Measurements from ENCODE around the gene AGO3. TPM values are rescaled to one million over a fixed set of nuclear protein-coding genes. Genes with fewer than 3 reads are reported as not detected.
"Not testable (repeated sequence)": the region's sequence is repeated elsewhere in the genome, so short reads cannot be mapped to it uniquely, and the experiment has no call there.

The AGO3 gene
- total and polyA plus RNA-seq, 4 experiments from 2014 or later, result 11.2 to 47.3 (median 29.5) TPM

DNA sequence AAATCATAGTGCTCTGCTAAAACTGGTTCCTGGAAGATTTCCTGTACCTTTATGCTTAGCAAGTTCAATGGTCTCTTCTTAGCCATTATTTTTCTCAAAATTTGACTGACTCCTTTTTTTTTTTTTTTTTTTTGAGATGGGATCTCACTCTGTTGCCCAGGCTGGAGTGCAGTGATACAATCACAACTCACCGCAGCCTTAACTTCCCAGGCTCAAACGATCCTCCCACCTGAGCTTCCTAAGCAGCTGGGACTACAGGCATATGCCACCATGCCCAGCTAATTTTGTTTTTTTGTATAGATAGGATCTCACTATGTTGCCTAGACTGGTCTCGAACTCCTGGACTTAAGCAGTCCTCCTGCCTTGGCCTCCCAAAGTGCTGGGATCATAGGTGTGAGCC is 93.1 kb downstream of the AGO3 start:
- H3K9me3 Mint-ChIP-seq; H3K27ac ChIP-seq (ENCODE audit: low read depth, low read length); H3K9me3 ChIP-seq (ENCODE audit: control insufficient read depth in 1 of 2, low read length in 2 of 2); H3K4me1 ChIP-seq (ENCODE audit: insufficient read depth, low read length); DNase-seq; H3K27me3 Mint-ChIP-seq; POLR2A ChIA-PET (ENCODE audit: partially characterized antibody); H3K4me1 Mint-ChIP-seq; H3K4me3 Mint-ChIP-seq; H3K27me3 ChIP-seq (ENCODE audit: insufficient read depth, low read length); H3K4me3 ChIP-seq (ENCODE audit: low read length in 2 of 2); CTCF ChIA-PET (ENCODE audit: partially characterized antibody); intact Hi-C loops (cut with micrococcal nuclease): not testable (repeated sequence)
- peaks cover 18% of the 10 kb centered on the region for H3K36me3 ChIP-seq (ENCODE audit: insufficient read depth, low read length)
- peaks cover 36 to 47% of the 10 kb centered on the region in 2 donors for H3K36me3 Mint-ChIP-seq
- H3K27ac Mint-ChIP-seq, result peak overlapping the region in 2 of 7 donors; percentile 81 to 88

DNA sequence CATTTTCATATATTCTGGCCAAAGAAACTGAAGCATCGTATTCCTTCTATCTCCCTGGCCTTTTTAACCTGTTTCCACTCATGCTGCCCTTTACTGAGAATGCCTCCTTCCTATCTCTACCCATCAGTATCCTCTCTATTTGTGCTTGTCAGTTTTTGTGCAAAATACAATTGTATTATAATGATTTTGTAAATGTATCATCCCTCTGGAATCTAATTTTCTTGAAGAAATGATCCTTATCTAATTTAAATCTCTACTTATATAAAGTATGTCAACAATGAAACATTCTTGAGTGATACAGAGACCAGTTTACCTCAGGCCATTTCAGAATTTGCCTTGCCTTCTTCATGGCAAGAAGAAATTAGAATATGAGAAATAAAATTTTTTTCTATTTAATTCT is 93.9 kb downstream of the AGO3 start:
- Mint-ChIP-seq H3K4me1 (no peaks in the 10 kb centered on the region), H3K27ac (peak overlapping the region in 2 of 7 donors; percentile 1 to 50), H3K27me3 (no peaks in the 10 kb centered on the region), H3K9me3 (peaks cover 0 to 4% (median 0%) of the 10 kb centered on the region in 8 donors), H3K4me3 (no peak overlapping the region), H3K36me3 (peaks cover 34 to 38% of the 10 kb centered on the region in 2 donors)
- intact Hi-C loops (cut with micrococcal nuclease), result no loop called here
- Histone ChIP-seq H3K27me3 (ENCODE audit: insufficient read depth, low read length) (no peaks in the 10 kb centered on the region), H3K27ac (ENCODE audit: low read depth, low read length) (no peak overlapping the region), H3K4me3 (ENCODE audit: low read length in 2 of 2) (no peak overlapping the region), H3K4me1 (ENCODE audit: insufficient read depth, low read length) (no peaks in the 10 kb centered on the region), H3K36me3 (ENCODE audit: insufficient read depth, low read length) (peaks cover 12% of the 10 kb centered on the region), H3K9me3 (ENCODE audit: control insufficient read depth in 1 of 2, low read length in 2 of 2) (no peaks in the 10 kb centered on the region)
- ChIA-PET CTCF (ENCODE audit: partially characterized antibody) (no interaction called here), POLR2A (ENCODE audit: partially characterized antibody) (no interaction called here)
- no peak for DNase-seq

DNA sequence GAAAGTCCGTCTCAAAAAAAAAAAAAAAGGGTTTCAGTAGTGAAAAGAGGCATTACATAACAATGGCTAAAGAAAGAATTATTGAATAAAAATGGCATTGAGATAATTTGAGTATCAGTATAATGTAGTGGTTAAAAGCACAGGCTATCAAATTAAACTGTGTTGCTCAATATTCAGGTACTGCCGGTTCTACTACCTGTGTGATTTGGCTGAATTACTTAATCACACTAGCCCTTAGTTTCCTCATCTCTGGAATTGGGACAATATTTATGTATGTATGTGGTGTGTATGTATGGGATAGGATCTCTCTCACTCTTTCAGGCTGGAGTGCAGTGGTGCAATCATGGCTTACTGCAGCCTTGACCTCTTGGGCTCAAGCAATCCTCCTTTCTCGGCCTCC is 96.9 kb downstream of the AGO3 start:
- no peak overlapping the region for H3K4me3 ChIP-seq (ENCODE audit: low read length in 2 of 2)
- H3K27ac Mint-ChIP-seq, result no peak overlapping the region

DNA sequence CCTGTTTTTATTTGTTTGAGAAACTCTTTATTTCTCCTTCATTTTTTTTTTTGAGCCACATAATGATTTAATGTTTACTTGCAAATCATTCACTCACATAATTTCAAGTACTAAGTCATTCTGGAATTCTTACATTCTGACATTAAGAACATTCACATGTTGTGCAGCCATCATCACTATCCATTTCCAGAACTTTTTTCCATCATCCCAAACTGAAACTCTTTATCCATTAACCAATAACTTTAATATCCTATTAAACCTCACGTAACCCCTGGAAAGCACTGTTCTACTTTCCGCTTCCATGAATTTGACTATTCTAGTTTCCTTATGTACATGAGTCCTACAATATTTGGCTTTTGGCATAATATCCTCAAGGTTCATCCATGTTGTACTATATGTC is 100.5 kb downstream of the AGO3 start:
- Mint-ChIP-seq H3K4me3 (no peak overlapping the region), H3K9me3 (peaks cover 0 to 4% (median 0%) of the 10 kb centered on the region in 8 donors), H3K4me1 (peaks cover 0 to 4% (median under 1%) of the 10 kb centered on the region in 4 donors), H3K27me3 (no peaks in the 10 kb centered on the region), H3K36me3 (peaks cover 51 to 54% of the 10 kb centered on the region in 2 donors), H3K27ac (peak overlapping the region in 2 of 7 donors; percentile 19 to 88)
- DNase-seq, result no peak
- Histone ChIP-seq H3K9me3 (ENCODE audit: control insufficient read depth in 1 of 2, low read length in 2 of 2) (no peaks in the 10 kb centered on the region), H3K27ac (ENCODE audit: low read depth, low read length) (no peak overlapping the region), H3K4me1 (ENCODE audit: insufficient read depth, low read length) (no peaks in the 10 kb centered on the region), H3K4me3 (ENCODE audit: low read length in 2 of 2) (no peak overlapping the region), H3K36me3 (ENCODE audit: insufficient read depth, low read length) (peaks cover 19% of the 10 kb centered on the region), H3K27me3 (ENCODE audit: insufficient read depth, low read length) (no peaks in the 10 kb centered on the region)
- ChIA-PET POLR2A (ENCODE audit: partially characterized antibody) (no interaction called here), CTCF (ENCODE audit: partially characterized antibody) (no interaction called here)
- intact Hi-C loops (cut with micrococcal nuclease), result no loop called here

More for the DNA sequence above, 96.9 kb downstream of the AGO3 start:
- peaks cover 0 to 4% (median 0%) of the 10 kb centered on the region in 8 donors for H3K9me3 Mint-ChIP-seq
- H3K27ac ChIP-seq (ENCODE audit: low read depth, low read length), result no peak overlapping the region
- no peaks in the 10 kb centered on the region for H3K27me3 Mint-ChIP-seq
- no peak for DNase-seq
- H3K9me3 ChIP-seq (ENCODE audit: control insufficient read depth in 1 of 2, low read length in 2 of 2), result no peaks in the 10 kb centered on the region
- peaks cover 45 to 50% of the 10 kb centered on the region in 2 donors for H3K36me3 Mint-ChIP-seq
- ChIA-PET POLR2A (ENCODE audit: partially characterized antibody) (no interaction called here), CTCF (ENCODE audit: partially characterized antibody) (no interaction called here)
- intact Hi-C loops (cut with micrococcal nuclease), result no loop called here
- H3K4me3 Mint-ChIP-seq, result no peak overlapping the region
- H3K36me3 ChIP-seq (ENCODE audit: insufficient read depth, low read length), result peaks cover 16% of the 10 kb centered on the region
- peaks cover 0 to 4% (median 0%) of the 10 kb centered on the region in 4 donors for H3K4me1 Mint-ChIP-seq
- H3K4me1 ChIP-seq (ENCODE audit: insufficient read depth, low read length), result no peaks in the 10 kb centered on the region
- no peaks in the 10 kb centered on the region for H3K27me3 ChIP-seq (ENCODE audit: insufficient read depth, low read length)

DNA sequence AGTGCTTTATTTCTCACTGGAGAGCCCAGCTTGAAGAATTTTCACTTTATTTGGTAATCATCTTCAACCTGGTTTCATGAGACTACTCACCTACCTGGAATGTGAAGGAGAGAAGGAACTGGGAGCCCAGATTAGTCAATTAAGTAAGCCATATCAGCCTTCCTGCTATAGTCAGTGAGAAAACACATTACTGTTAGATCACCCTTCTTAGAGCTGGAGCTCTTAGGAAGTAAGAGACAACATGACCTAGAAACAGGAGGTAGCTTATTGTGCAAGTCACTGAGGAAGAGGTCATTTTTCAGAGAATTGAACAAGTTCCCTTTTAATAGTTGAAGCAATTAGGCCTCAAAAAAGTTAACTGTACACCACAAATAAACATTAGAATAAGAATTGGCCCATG is 103.8 kb downstream of the AGO3 start:
- Histone ChIP-seq H3K36me3 (ENCODE audit: insufficient read depth, low read length) (peaks cover 11% of the 10 kb centered on the region), H3K4me3 (ENCODE audit: low read length in 2 of 2) (no peak overlapping the region), H3K9me3 (ENCODE audit: control insufficient read depth in 1 of 2, low read length in 2 of 2) (no peaks in the 10 kb centered on the region), H3K27me3 (ENCODE audit: insufficient read depth, low read length) (no peaks in the 10 kb centered on the region), H3K4me1 (ENCODE audit: insufficient read depth, low read length) (no peaks in the 10 kb centered on the region), H3K27ac (ENCODE audit: low read depth, low read length) (no peak overlapping the region)
- Mint-ChIP-seq H3K4me3 (no peak overlapping the region), H3K4me1 (peaks cover 0 to 4% (median under 1%) of the 10 kb centered on the region in 4 donors), H3K27me3 (no peaks in the 10 kb centered on the region), H3K9me3 (no peaks in the 10 kb centered on the region), H3K36me3 (peaks cover 43 to 52% of the 10 kb centered on the region in 2 donors), H3K27ac (peak overlapping the region in 2 of 7 donors; percentile 32 to 42)
- intact Hi-C loops (cut with micrococcal nuclease), result no loop called here
- CTCF ChIA-PET (ENCODE audit: partially characterized antibody), result no interaction called here
- DNase-seq, result no peak
- POLR2A ChIA-PET (ENCODE audit: partially characterized antibody), result no interaction called here

DNA sequence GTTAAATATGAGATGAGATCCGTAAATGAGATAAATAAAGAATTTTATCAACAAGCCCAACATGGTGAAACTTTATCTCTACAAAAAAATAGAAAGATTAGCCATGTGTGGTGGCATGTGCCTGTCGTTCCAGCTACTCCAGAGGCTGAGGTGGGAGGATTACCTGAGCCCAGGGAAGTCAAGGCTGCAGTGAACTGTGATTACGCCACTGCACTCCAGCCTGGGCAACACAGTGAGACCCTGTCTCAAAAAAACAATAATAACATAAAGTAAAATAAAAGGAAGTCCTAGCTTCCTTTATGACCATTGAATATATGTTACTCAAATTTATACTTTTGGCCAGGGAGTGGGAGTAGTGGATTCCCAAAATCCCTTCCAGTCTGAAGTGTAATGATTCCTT is 104.2 kb downstream of the AGO3 start:
- no peaks in the 10 kb centered on the region for H3K27me3 ChIP-seq (ENCODE audit: insufficient read depth, low read length)
- no peak overlapping the region for H3K4me3 ChIP-seq (ENCODE audit: low read length in 2 of 2)
- H3K27ac Mint-ChIP-seq, result no peak overlapping the region
- H3K9me3 ChIP-seq (ENCODE audit: control insufficient read depth in 1 of 2, low read length in 2 of 2), result no peaks in the 10 kb centered on the region
- no peaks in the 10 kb centered on the region for H3K9me3 Mint-ChIP-seq
- H3K27ac ChIP-seq (ENCODE audit: low read depth, low read length), result no peak overlapping the region
- H3K36me3 Mint-ChIP-seq, result peaks cover 43 to 57% of the 10 kb centered on the region in 2 donors
- POLR2A ChIA-PET (ENCODE audit: partially characterized antibody), result no interaction called here
- H3K4me1 ChIP-seq (ENCODE audit: insufficient read depth, low read length), result no peaks in the 10 kb centered on the region
- peaks cover 0 to 4% (median under 1%) of the 10 kb centered on the region in 4 donors for H3K4me1 Mint-ChIP-seq
- H3K36me3 ChIP-seq (ENCODE audit: insufficient read depth, low read length), result peaks cover 11% of the 10 kb centered on the region
- intact Hi-C loops (cut with micrococcal nuclease), result no loop called here
- H3K4me3 Mint-ChIP-seq, result no peak overlapping the region
- DNase-seq, result no peak
- CTCF ChIA-PET (ENCODE audit: partially characterized antibody), result no interaction called here
- H3K27me3 Mint-ChIP-seq, result no peaks in the 10 kb centered on the region

DNA sequence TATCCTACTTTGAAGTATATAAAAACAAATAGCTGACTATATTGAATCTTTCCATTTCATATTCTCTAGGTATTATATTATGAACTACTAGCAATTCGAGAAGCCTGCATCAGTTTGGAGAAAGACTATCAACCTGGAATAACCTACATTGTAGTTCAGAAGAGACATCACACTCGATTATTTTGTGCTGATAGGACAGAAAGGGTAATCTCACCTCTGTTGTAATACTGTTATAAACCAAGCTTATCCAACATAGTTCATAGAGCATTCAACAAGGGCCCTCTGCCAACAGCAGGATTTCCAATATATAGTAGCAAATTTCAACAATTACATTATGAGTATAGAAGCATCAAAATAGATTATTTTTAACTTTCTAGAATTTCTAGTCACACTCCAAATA is 109.3 kb downstream of the AGO3 start:
- Histone ChIP-seq H3K27ac (ENCODE audit: low read depth, low read length) (no peak overlapping the region), H3K4me1 (ENCODE audit: insufficient read depth, low read length) (no peaks in the 10 kb centered on the region), H3K9me3 (ENCODE audit: control insufficient read depth in 1 of 2, low read length in 2 of 2) (no peaks in the 10 kb centered on the region), H3K4me3 (ENCODE audit: low read length in 2 of 2) (no peak overlapping the region), H3K27me3 (ENCODE audit: insufficient read depth, low read length) (no peaks in the 10 kb centered on the region), H3K36me3 (ENCODE audit: insufficient read depth, low read length) (peaks cover 31% of the 10 kb centered on the region)
- no peak for DNase-seq
- Mint-ChIP-seq H3K27ac (no peak overlapping the region), H3K36me3 (peaks cover 38 to 51% of the 10 kb centered on the region in 2 donors), H3K27me3 (no peaks in the 10 kb centered on the region), H3K4me1 (peaks cover 0 to 1% (median 0%) of the 10 kb centered on the region in 4 donors), H3K4me3 (no peak overlapping the region), H3K9me3 (no peaks in the 10 kb centered on the region)
- POLR2A ChIA-PET (ENCODE audit: partially characterized antibody), result no interaction called here
- CTCF ChIA-PET (ENCODE audit: partially characterized antibody), result no interaction called here
- intact Hi-C loops (cut with micrococcal nuclease), result no loop called here

DNA sequence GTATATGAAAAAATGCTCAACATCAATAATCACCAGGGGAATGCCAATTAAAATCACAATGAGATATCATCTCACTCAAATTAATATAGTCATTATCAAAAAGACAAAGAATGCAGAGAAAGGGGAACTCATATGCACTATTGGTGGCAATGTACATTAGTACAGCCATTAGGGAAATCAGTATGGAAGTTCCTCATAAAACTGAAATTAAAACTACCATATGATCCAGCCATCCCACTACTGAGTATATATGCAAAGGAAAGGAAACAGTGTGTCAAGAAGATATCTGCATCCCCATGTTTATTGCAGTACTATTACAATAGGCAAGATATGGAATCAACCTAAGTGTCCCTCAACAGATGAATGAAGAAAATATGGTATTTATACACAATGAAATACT is 120.9 kb downstream of the AGO3 start:
- H3K27ac Mint-ChIP-seq, result no peak overlapping the region
- intact Hi-C loops (cut with micrococcal nuclease), result no loop called here
- POLR2A ChIA-PET (ENCODE audit: partially characterized antibody), result no interaction called here

More for the DNA sequence above, 120.9 kb downstream of the AGO3 start:
- H3K4me3 ChIP-seq (ENCODE audit: low read length in 2 of 2), result no peak overlapping the region
- H3K36me3 Mint-ChIP-seq, result peaks cover 47% of the 10 kb centered on the region in 2 donors
- peaks cover 4% of the 10 kb centered on the region for H3K36me3 ChIP-seq (ENCODE audit: insufficient read depth, low read length)
- no peaks in the 10 kb centered on the region for H3K4me1 Mint-ChIP-seq
- H3K27ac ChIP-seq (ENCODE audit: low read depth, low read length), result no peak overlapping the region
- no peak overlapping the region for H3K4me3 Mint-ChIP-seq
- no peaks in the 10 kb centered on the region for H3K9me3 ChIP-seq (ENCODE audit: control insufficient read depth in 1 of 2, low read length in 2 of 2)
- no peak for DNase-seq
- CTCF ChIA-PET (ENCODE audit: partially characterized antibody), result no interaction called here
- H3K27me3 Mint-ChIP-seq, result no peaks in the 10 kb centered on the region
- H3K9me3 Mint-ChIP-seq, result peaks cover 0 to 8% (median 0%) of the 10 kb centered on the region in 8 donors
- H3K4me1 ChIP-seq (ENCODE audit: insufficient read depth, low read length), result no peaks in the 10 kb centered on the region
- H3K27me3 ChIP-seq (ENCODE audit: insufficient read depth, low read length), result no peaks in the 10 kb centered on the region
